ENCODE results near the gene SMYD4.
"Not testable (repeated sequence)": the region's sequence is repeated elsewhere in the genome, so short reads cannot be mapped to it uniquely, and the experiment has no call there.

The SMYD4 gene

GRCh38 chr17:1753767-1754429 lies 75.8 kb downstream of the SMYD4 start:
- DNase-seq, result no peak

DNA sequence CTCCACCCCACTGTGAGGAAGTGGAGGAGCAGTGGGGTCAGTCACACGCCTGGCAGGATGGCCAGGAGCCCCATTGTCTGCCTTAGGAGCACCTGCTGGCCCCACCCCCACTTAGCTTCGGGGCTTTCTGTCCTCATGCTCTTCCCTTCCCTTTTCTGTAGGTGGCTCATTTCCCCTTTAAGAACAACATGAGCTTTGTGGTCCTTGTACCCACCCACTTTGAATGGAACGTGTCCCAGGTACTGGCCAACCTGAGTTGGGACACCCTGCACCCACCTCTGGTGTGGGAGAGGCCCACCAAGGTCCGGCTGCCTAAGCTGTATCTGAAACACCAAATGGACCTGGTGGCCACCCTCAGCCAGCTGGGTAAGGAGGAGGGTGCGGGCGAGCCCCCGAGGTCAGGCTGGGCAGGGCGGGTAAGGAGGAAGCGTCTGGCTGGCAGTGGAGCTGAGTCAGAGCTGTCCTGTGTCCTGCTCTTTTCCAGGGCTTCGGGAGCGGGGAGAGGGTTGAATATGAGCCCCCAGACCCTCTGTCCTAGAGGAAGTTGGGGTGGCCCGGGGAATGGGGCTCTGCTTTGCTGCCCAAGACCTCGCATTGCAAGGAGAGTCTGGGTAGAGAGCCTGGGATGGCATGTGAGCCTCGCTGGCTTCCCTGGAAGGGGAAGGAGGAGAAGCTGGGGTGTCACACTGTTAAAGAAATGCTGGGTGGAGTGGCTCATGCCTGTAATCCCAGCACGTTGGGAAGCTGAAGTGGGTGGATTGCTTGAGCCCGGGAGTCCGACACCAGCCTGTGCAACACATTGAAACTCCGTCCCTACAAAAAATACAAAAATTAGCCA lies 77.1 kb downstream of the SMYD4 start:
- DNase-seq, result no peak

DNA sequence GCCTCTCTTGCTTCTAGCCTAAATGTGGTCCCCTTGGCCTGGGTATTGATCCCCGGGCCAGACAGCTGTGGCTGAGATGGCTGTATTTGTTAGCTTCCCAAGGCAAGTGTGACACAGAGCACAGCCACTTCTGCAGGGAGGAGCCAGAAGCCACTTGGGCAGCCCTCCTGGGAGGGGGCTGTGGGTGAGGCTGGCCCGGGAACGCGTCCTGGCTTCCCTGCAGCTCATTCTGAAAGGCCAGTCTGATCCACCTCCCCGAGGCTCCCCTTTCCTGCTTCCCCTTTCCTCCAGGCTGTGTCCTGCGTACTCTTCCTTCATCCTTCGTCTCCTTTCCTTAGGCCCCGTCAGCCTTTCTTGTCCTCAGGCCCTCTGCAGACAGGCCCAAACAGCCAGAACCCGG lies 79.1 kb downstream of the SMYD4 start:
- no peak for DNase-seq

DNA sequence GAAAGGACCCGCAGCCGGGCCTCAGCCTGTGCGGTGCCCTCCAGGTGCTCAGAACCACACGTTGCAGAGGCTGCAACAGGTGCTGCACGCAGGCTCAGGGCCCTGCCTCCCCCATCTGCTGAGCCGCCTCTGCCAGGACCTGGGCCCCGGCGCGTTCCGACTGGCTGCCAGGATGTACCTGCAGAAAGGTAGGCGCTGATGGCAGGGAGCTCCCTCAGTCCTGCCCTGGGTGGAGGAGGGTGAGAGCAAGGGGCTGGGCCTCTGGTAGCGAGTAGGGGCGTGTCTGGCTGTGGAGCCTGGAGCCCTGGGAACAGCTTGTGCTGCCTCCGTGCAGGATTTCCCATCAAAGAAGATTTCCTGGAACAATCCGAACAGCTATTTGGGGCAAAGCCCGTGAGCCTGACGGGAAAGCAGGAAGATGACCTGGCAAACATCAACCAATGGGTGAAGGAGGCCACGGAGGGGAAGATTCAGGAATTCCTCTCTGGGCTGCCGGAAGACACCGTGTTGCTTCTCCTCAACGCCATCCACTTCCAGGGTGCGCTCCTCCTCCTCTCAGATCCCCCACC lies 82.6 kb downstream of the SMYD4 start:
- DNase-seq, result no peak

DNA sequence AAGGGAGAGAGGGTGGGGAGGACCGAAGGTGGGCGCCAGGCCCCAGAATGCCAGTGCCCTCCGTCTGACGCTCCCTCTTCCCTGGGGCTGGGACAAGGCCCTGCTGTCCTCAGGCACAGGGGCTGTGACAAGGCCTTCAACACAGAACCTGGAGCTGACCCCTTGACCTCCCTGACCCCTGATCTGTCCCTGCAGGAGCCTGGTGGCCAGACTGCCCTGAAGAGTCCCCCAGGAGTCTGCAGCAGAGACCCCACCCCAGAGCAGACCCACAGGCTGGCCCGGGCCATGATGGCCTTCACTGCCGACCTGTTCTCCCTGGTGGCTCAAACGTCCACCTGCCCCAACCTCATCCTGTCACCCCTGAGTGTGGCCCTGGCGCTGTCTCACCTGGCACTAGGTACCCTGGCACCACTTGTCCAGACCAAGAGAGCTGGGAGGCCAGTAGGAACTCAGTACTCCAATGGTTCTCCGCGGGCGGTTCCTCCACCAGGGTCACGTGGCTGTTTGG lies 84.1 kb downstream of the SMYD4 start:
- DNase-seq, result no peak

GRCh38 chr17:1744551-1745512 lies 84.9 kb downstream of the SMYD4 start:
- no peak for DNase-seq

DNA sequence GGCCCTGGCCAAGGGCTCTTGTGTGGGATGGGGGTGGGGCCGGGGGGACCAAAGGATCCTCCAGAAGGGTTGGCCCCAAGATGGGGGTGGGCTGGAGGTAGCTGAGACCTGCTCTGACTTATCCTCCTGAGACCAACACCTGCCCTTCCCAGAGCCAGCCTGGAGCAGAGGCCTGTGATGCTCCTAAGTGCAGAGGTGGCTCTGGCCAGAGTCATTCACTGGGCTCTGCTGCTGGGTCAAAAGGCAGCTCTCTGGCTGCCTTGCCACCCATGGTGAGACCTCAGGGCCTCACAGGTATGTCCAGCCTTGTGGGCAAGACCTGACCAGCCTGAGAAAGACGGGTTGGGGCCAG lies 86.6 kb downstream of the SMYD4 start:
- no peak for DNase-seq

- DNase-seq, result no peak
Observed at GRCh38 chr17:1742371-1743087, 87.2 kb downstream of the SMYD4 start, which contains the start of gene SERPINF2. Gene SERPINF2 (plus strand): TSS chr17:1742871. CDS start chr17:1744996, 2,125 bp downstream.

DNA sequence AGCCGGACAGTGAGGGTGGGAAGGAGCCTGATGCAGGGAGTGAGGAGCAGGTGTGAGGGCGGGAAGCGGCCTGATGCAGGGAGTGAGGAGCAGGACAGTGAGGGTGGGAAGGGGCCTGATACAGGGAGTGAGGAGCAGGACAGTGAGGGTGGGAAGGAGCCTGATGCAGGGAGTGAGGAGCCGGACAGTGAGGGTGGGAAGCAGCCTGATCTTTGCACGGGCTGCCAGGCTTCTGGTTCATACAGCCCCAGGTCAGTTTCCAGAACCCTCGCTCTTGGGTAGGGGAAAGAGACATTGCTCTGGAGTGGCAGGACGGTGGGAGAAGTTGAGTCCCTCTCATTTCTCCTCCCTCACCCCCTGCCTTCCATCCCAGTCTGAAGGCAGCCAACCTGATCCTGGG lies 87.8 kb downstream of the SMYD4 start:
- DNase-seq, result not testable (repeated sequence)

DNA sequence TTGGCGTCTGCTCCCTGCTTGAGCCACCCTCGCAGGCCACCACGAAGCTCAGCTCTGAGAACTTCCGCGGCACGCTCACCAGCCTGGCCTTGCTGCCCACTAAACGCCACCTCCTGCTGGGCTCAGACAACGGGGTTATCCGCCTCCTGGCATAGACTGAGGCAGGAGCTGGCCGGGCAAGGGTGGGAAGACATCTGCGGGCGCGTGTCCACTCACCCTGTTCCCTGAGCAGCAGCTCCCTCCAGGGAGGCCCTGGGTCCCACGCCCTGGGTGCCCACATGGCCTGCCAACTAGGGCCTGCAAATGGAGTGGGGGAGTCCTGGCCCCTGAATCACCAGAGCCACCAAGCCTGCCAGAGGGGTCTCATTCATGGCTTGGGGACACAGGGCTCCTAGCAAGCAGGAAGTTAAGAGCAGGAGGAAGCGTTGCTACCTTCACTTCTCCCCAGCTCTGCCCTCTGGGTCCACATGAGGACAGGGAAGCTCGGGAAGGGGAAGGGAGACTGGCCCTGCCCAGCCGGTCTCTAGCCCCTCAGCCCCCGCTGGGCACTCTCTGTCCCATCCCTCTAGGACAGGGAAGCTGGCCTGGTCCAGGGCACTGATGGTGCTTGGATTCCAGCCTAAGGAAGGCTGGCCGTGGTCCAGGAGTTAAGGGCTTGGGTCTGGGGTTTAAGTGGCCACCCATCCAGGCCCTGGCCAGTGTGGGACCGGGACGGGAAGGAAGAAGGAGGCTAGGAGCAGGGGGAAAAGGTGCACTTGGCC lies 92.0 kb downstream of the SMYD4 start:
- DNase-seq, result no peak

GRCh38 chr17:1736348-1737281 lies 93.1 kb downstream of the SMYD4 start:
- no peak for DNase-seq

GRCh38 chr17:1735834-1736347 lies 93.8 kb downstream of the SMYD4 start:
- DNase-seq, result no peak

DNA sequence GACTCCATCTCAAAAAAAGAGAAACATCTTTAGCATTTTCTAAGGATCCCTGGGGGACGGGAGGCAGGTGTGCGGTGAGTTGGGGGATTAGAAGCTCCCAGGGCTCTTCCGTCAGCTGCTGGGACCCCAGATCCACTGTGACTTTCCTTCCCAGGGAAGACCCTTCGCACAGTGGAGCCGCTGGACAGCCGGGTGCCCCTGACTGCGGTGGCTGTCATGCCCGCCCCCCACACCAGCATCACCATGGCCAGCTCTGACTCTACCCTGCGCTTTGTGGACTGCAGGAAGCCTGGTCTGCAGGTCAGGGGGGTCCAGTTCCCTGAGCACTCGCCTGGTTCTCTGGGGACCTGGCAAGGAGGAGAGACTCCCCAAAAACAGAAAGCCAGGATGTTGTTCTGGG lies 94.3 kb downstream of the SMYD4 start:
- no peak for DNase-seq

GRCh38 chr17:1733759-1734158 lies 95.9 kb downstream of the SMYD4 start:
- no peak for DNase-seq

DNA sequence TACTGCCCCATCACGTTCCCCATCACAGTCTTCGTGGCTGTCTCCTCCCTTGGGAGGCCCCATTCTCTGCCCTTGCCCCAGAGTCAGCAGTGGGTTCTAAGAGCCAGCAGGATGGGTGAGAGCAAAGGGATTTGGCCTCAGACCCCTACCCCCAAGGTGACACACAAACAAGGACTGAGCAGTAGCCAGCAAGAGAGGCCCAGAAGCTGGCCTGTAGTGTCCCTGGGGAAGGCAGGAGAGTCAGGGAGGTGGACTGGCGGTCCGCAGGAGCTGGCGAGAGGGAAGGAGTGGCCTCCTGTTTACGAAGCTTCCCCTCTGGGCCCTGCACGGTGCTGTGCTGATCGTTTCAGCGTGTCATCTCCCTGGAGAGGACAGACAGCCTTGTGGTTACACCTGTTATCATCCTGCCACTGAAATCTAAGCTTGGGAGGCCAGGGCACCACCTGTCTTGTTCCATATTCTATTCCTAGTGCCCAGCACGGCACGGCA lies 96.8 kb downstream of the SMYD4 start:
- no peak for DNase-seq

DNA sequence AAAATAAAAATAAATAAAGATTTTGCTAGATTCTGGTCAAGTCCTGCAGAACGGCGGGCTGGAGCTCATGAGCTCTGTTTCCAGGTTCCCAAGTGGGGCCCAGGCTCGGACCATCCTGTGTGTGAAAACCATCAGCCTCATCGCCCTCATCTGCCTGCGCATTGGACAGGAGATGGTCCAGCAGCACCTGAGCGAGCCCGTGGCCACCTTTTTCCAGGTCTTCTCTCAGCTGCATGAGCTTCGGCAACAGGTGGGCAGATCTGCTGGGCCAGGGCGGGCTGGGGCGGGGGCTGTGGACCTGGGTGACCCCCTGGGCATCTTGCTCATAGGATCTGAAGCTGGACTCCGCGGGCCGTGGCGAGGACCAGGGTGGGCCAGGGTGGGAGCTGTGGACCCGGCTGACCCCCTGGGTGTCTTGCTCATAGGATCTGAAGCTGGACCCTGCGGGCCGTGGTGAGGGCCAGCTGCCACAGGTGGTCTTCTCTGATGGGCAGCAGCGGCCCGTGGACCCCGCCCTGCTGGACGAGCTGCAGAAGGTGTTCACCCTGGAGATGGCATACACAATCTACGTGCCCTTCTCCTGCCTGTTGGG lies 97.4 kb downstream of the SMYD4 start:
- no peak for DNase-seq

DNA sequence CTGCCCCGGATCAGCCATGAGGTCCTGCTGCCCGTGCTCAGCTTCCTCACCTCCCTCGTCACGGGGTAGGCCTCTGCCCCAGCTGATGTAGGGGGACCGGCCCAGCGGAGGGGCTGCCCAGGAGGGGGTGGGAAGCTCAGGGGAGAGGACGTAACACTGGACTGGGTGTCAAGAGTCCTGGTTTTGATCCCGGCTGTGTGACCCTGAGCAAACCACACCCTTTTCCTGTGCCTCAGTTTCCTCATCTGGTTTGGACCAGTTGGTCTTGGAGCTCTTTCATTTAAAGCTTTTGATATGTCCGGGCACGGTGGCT lies 98.6 kb downstream of the SMYD4 start:
- DNase-seq, result no peak

- DNase-seq, result no peak
Observed at GRCh38 chr17:1730326-1731193, 99.1 kb downstream of the SMYD4 start.
